ENCODE measurements around the gene OR2T8.
A peak's percentile ranks its signal among the peaks of the same experiment; 100 is the strongest.

Gene OR2T8, protein sequence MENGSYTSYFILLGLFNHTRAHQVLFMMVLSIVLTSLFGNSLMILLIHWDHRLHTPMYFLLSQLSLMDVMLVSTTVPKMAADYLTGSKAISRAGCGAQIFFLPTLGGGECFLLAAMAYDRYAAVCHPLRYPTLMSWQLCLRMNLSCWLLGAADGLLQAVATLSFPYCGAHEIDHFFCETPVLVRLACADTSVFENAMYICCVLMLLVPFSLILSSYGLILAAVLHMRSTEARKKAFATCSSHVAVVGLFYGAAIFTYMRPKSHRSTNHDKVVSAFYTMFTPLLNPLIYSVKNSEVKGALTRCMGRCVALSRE

GRCh38 chr1:247919952-247920351, at the start of gene OR2T8:
TSS of gene OR2T8 (plus strand) at chr1:247920252. CDS start at chr1:247921018, 766 bp downstream.
- no peak for DNase-seq (ENCODE audit: low spot score)

DNA sequence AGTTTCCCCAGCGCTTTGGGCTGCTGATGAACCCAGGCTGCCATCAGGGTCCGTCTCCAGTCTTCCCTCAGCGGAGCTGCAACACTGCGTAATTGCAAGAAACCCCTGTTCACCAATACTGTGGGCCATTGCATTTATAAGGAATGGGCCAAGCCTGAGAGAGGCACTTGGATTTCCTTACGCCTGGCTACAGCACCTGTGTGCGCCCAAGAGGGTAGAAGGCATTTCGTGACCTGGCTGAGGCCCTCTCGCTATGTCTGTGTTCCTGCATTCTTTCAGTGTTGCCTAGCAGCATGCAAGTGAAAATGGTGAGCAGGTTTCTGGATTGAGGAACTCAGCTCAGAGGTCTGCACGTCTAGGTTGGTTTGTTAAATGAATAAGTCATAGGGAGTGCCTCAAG, 36.7 kb upstream of the OR2T8 start:
- DNase-seq (ENCODE audit: low spot score), result no peak

- no peak for DNase-seq (ENCODE audit: low spot score)
These were observed 35.1 kb upstream of the OR2T8 start for GRCh38 chr1:247884797-247885413.

- DNase-seq (ENCODE audit: low spot score), result no peak
These were observed 24.9 kb upstream of the OR2T8 start, which contains the start of gene OR2W3 for GRCh38 chr1:247895163-247895637. TSS of gene OR2W3 (plus strand) at chr1:247895587. CDS start at chr1:247895587, 0 bp downstream.

GRCh38 chr1:247895976-247896375, 24.1 kb upstream of the OR2T8 start:
- DNase-seq (ENCODE audit: low spot score), result no peak

- DNase-seq (ENCODE audit: low spot score), result no peak
These were observed 15.9 kb upstream of the OR2T8 start for GRCh38 chr1:247904122-247904521.

- no peak for DNase-seq (ENCODE audit: low spot score)
These were observed 14.9 kb upstream of the OR2T8 start for GRCh38 chr1:247905181-247905580.

DNA sequence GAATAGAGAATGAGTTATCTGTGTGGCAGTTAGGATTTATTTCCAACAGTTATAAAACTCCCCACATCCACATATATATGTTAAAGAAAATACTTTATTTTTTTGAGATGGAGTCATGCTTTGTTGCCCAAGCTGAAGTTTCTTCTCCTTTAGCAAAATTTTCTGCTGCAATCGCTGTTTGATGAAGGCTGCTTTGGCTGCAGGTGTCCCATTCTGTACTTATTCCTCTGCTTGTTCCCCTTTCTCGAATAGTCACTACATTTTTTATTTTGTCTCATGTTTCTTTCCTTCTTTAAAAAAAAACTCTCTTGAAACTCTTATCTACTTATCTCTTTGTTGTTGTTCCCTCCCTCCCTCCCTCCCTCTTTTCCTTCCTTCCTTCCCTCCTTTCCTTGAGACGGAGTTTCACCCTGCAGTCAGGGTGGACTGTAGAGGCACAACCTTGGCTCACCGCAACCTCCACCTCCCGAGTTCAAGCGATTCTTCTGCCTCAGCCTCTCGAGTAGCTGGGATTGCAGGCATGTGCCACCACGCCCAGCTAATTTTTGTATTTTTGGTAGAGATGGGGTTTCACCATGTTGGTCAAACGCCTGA, 14.0 kb upstream of the OR2T8 start:
- DNase-seq (ENCODE audit: low spot score), result no peak

- peak; percentile 5 for DNase-seq (ENCODE audit: low spot score)
These were observed 13.5 kb upstream of the OR2T8 start for GRCh38 chr1:247906504-247907047.

GRCh38 chr1:247908766-247909165, 11.3 kb upstream of the OR2T8 start:
- no peak for DNase-seq (ENCODE audit: low spot score)

- no peak for DNase-seq (ENCODE audit: low spot score)
These were observed 6.3 kb upstream of the OR2T8 start for GRCh38 chr1:247913786-247914185.

GRCh38 chr1:247914941-247915662, 5.0 kb upstream of the OR2T8 start:
- DNase-seq (ENCODE audit: low spot score), result no peak

DNA sequence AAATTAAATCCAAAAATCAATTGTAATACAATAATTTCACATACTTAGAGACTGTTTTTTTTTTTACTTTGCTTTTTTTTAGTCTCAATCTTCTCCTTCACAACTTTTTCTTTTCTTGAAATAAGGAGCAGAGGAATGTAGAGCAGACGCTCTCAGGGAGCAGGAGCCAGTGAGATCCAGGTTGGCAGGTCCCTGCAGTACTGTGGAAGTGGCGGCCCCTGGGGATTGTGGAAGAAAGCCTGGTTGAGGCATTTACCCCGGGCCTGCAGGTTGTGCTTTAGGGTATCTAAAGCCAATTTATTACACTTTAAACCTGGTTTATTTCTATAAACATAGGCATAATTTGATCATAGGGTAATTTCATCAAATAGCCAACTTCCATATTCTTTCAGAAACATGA, 3.9 kb downstream of the OR2T8 start:
- no peak for DNase-seq (ENCODE audit: low spot score)

- DNase-seq (ENCODE audit: low spot score), result no peak
These were observed 4.8 kb downstream of the OR2T8 start, which contains the start of gene OR2AJ1 for GRCh38 chr1:247924868-247925267. TSS of gene OR2AJ1 (plus strand) at chr1:247924889. CDS start at chr1:247933769, 8,880 bp downstream.

DNA sequence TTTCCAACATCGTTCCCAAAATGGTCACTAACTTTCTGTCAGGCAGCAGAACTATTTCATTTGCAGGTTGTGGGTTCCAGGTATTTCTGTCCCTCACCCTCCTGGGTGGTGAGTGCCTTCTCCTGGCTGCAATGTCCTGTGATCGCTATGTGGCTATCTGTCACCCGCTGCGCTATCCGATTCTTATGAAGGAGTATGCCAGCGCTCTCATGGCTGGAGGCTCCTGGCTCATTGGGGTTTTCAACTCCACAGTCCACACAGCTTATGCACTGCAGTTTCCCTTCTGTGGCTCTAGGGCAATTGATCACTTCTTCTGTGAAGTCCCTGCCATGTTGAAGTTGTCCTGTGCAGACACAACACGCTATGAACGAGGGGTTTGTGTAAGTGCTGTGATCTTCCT, 13.9 kb downstream of the OR2T8 start:
- no peak for DNase-seq (ENCODE audit: low spot score)

- no peak for DNase-seq (ENCODE audit: low spot score)
These were observed 15.7 kb downstream of the OR2T8 start for GRCh38 chr1:247935781-247936180.

GRCh38 chr1:247936415-247936814, 16.4 kb downstream of the OR2T8 start:
- DNase-seq (ENCODE audit: low spot score), result no peak

- peak; percentile 82 for DNase-seq (ENCODE audit: low spot score)
These were observed 17.1 kb downstream of the OR2T8 start for GRCh38 chr1:247936965-247937734.

DNA sequence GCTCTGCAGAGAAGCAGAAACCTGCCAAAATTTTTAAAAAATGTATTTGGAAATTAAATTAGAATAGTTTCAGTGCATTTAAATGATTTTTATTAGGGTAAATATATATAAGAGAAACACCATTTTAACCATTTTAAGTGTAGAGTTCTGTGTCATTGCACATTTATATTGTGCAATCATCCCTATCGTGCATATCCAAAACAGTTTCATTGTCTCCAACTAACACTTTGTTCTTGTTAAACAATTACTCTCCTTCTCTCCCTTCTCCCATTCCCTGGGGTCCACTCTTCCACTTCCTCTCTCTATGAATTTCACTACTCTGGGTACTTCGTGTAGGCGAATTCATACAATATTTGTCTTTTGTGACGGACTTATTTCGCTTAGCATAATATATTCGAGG, 22.6 kb downstream of the OR2T8 start:
- no peak for DNase-seq (ENCODE audit: low spot score)

GRCh38 chr1:247948558-247948957, 28.5 kb downstream of the OR2T8 start, which contains the start of gene OR2L8:
TSS of gene OR2L8 (plus strand) at chr1:247948858. CDS start at chr1:247948858, 0 bp downstream.
- no peak for DNase-seq (ENCODE audit: low spot score)

- DNase-seq (ENCODE audit: low spot score), result no peak
These were observed 33.4 kb downstream of the OR2T8 start for GRCh38 chr1:247953408-247953807.

Measured in CD4-positive, alpha-beta T cell treated with Interleukin-6 at 100 ng/mL for 8 hours (primary cell).